IMR-90 (cell line): ENCODE measurements around the gene JRKL. TPM values are rescaled to one million over a fixed set of nuclear protein-coding genes. Genes with fewer than 3 reads are reported as not detected.

ENCODE experiments used
- ATAC-seq: fragments of 200-7000 bp; cut with Tn5 transposase; 2 replicates; pipeline ENCODE4 v1.9.1; 2020; ENCODE audit warnings: low read depth, mild to moderate bottlenecking, moderate library complexity
- BruUV-seq: library from RNA; stranded (reverse); fragments of 400-500 nt; replicated peaks from 2 replicates; lab custom pipeline; 2021; lab: Mats Ljungman, UMichigan
- CTCF ChIA-PET: fragments of 300-600 bp; formaldehyde crosslinking; extraction: SDS; loops from one replicate; lab custom pipeline; 2021; ENCODE audit warnings: antibody characterized with exemption; lab: Yijun Ruan, JAX
- POLR2A ChIA-PET: fragments of 300-600 bp; sonication (Branson Sonifier 250); formaldehyde crosslinking; loops from one replicate; lab custom pipeline; 2022; ENCODE audit warnings: antibody characterized with exemption; ENCODE audit not compliant: unreplicated experiment; lab: Charles Lee
- DNase-seq: peaks from one replicate; pipeline ENCODE4 v3.0.0; 2013
- H2AFZ ChIP-seq: replicated peaks from 2 replicates; pipeline ENCODE3; 2013; ENCODE audit warnings: low read length, mild to moderate bottlenecking; ENCODE audit not compliant: poor library complexity
- H2AK5ac ChIP-seq: 2 replicates; pipeline ENCODE4 v1.6.1; 2013; ENCODE audit warnings: low read depth, low read length, inconsistent platforms
- H2AK9ac ChIP-seq: replicated peaks from 2 replicates; pipeline ENCODE3; 2013; ENCODE audit warnings: mild to moderate bottlenecking, low read depth, low read length, moderate library complexity; ENCODE audit not compliant: poor library complexity
- H2BK120ac ChIP-seq: 2 replicates; pipeline ENCODE4 v1.6.1; 2013; ENCODE audit warnings: low read depth, low read length, inconsistent platforms
- H2BK15ac ChIP-seq: 3 replicates; pipeline ENCODE4 v1.6.1; 2013; ENCODE audit warnings: low read depth, low read length, inconsistent platforms
- H2BK20ac ChIP-seq: 2 replicates; pipeline ENCODE4 v1.6.1; 2013; ENCODE audit warnings: low read depth, mild to moderate bottlenecking, inconsistent platforms, low read length, moderate library complexity
- H2BK5ac ChIP-seq: 2 replicates; pipeline ENCODE4 v1.6.1; 2013; ENCODE audit warnings: mild to moderate bottlenecking, low read depth, low read length, inconsistent platforms; ENCODE audit not compliant: poor library complexity, severe bottlenecking
- H3K14ac ChIP-seq: replicated peaks from 2 replicates; pipeline ENCODE4 v1.6.1; 2013; ENCODE audit warnings: low read depth, low read length, inconsistent platforms
- H3K18ac ChIP-seq: 2 replicates; pipeline ENCODE4 v1.6.1; 2013; ENCODE audit warnings: low read depth, low read length, control low read depth
- H3K23ac ChIP-seq: 2 replicates; pipeline ENCODE4 v1.6.1; 2013; ENCODE audit warnings: low read depth, low read length, inconsistent platforms
- H3K27ac ChIP-seq: 2 replicates; pipeline ENCODE4 v1.5.1; 2013; ENCODE audit warnings: mild to moderate bottlenecking, control low read depth, low read length; ENCODE audit not compliant: insufficient read depth
- H3K27me3 ChIP-seq: 2 replicates; pipeline ENCODE4 v1.6.1; 2013; ENCODE audit warnings: low read length; ENCODE audit not compliant: control insufficient read depth, insufficient read depth
- H3K36me3 ChIP-seq: 2 replicates; pipeline ENCODE4 v1.6.1; 2013; ENCODE audit warnings: low read length, mixed read lengths; ENCODE audit not compliant: control insufficient read depth, insufficient read depth
- H3K4ac ChIP-seq: 2 replicates; pipeline ENCODE4 v1.6.1; 2013; ENCODE audit warnings: low read depth, low read length, inconsistent platforms
- H3K4me1 ChIP-seq: 2 replicates; pipeline ENCODE4 v1.6.1; 2013; ENCODE audit warnings: low read length, mixed read lengths; ENCODE audit not compliant: control insufficient read depth, insufficient read depth
- H3K4me2 ChIP-seq: 2 replicates; pipeline ENCODE4 v1.6.1; 2013; ENCODE audit warnings: low read depth, mild to moderate bottlenecking, control low read depth, low read length, moderate library complexity
- H3K4me3 ChIP-seq: 2 replicates; pipeline ENCODE4 v1.5.1; 2013; ENCODE audit warnings: low read depth, mild to moderate bottlenecking, control low read depth, low read length, moderate library complexity; ENCODE audit not compliant: insufficient read depth
- H3K56ac ChIP-seq: 2 replicates; pipeline ENCODE4 v1.6.1; 2013; ENCODE audit warnings: low read length, inconsistent platforms; ENCODE audit not compliant: insufficient read depth; ENCODE audit errors: extremely low read depth
- H3K79me1 ChIP-seq, 2 experiments: 2 replicates each; pipeline ENCODE4 v1.6.1; 2013; ENCODE audit warnings: low read length in 2 of 2, inconsistent platforms in 1 of 2, low read depth in 1 of 2
- H3K9ac ChIP-seq: 2 replicates; pipeline ENCODE4 v1.6.1; 2013; ENCODE audit warnings: low read depth, low read length, control low read depth
- H3K9me1 ChIP-seq: 2 replicates; pipeline ENCODE4 v1.6.1; 2013; ENCODE audit warnings: low read length, inconsistent platforms; ENCODE audit not compliant: insufficient read depth
- H3K9me3 ChIP-seq: 2 replicates; pipeline ENCODE4 v1.6.1; 2013; ENCODE audit warnings: low read length; ENCODE audit not compliant: control insufficient read depth, insufficient read depth
- H4K20me1 ChIP-seq: 2 replicates; pipeline ENCODE4 v1.6.1; 2013; ENCODE audit warnings: low read length, inconsistent platforms; ENCODE audit not compliant: insufficient read depth
- H4K5ac ChIP-seq: 2 replicates; pipeline ENCODE4 v1.6.1; 2013; ENCODE audit warnings: mild to moderate bottlenecking, low read depth, low read length, control low read depth
- H4K8ac ChIP-seq, 2 experiments: 2 replicates each; pipeline ENCODE4 v1.6.1; 2013; ENCODE audit warnings: low read depth in 2 of 2, low read length in 2 of 2, control low read depth in 1 of 2, inconsistent platforms in 1 of 2
- H4K91ac ChIP-seq: 2 replicates; pipeline ENCODE4 v1.6.1; 2013; ENCODE audit warnings: low read depth, low read length, inconsistent platforms; ENCODE audit not compliant: insufficient read depth
- BHLHE40 ChIP-seq: fragments of 150-350 bp; IDR thresholded peaks from 2 replicates; pipeline ENCODE4 v1.6.1; 2016; ENCODE audit warnings: mild to moderate bottlenecking, low read depth, low read length
- CEBPB ChIP-seq: IDR thresholded peaks from 2 replicates; pipeline ENCODE4 v1.6.1; 2012; ENCODE audit warnings: low read depth, low read length, improper control_type of control experiment
- CHD1 ChIP-seq: IDR thresholded peaks from 2 replicates; pipeline ENCODE4 v1.6.1; 2012; ENCODE audit warnings: low read depth, low read length, improper control_type of control experiment
- FOS ChIP-seq: fragments of 150-350 bp; IDR thresholded peaks from 2 replicates; pipeline ENCODE4 v1.6.1; 2016; ENCODE audit warnings: low read depth, low read length
- MAFK ChIP-seq: IDR thresholded peaks from 2 replicates; pipeline ENCODE4 v1.6.1; 2012; ENCODE audit warnings: low read depth, low read length, improper control_type of control experiment
- MAZ ChIP-seq: IDR thresholded peaks from 2 replicates; pipeline ENCODE4 v1.6.1; 2012; ENCODE audit warnings: low read depth, mild to moderate bottlenecking, low read length, improper control_type of control experiment, moderate library complexity, borderline replicate concordance
- MXI1 ChIP-seq: IDR thresholded peaks from 2 replicates; pipeline ENCODE4 v1.6.1; 2012; ENCODE audit warnings: low read depth, mild to moderate bottlenecking, low read length, moderate library complexity, borderline replicate concordance
- NFE2L2 ChIP-seq: fragments of 150-350 bp; IDR thresholded peaks from 2 replicates; pipeline ENCODE4 v1.6.1; 2016; ENCODE audit warnings: low read depth, mild to moderate bottlenecking, low read length
- POLR2A ChIP-seq: IDR thresholded peaks from 2 replicates; pipeline ENCODE4 v1.6.1; 2012; ENCODE audit warnings: mild to moderate bottlenecking, low read depth, low read length
- RAD21 ChIP-seq: IDR thresholded peaks from 2 replicates; pipeline ENCODE4 v1.6.1; 2012; ENCODE audit warnings: low read length, improper control_type of control experiment
- RCOR1 ChIP-seq: IDR thresholded peaks from 2 replicates; pipeline ENCODE4 v1.6.1; 2012; ENCODE audit warnings: mild to moderate bottlenecking, low read length, improper control_type of control experiment; ENCODE audit not compliant: insufficient replicate concordance
- RFX5 ChIP-seq: IDR thresholded peaks from 2 replicates; pipeline ENCODE4 v1.8.0; 2012; ENCODE audit warnings: low read depth, mild to moderate bottlenecking, low read length, moderate library complexity
- SMC3 ChIP-seq: fragments of 150-350 bp; IDR thresholded peaks from 2 replicates; pipeline ENCODE4 v1.6.1; 2016; ENCODE audit warnings: low read depth, mild to moderate bottlenecking, antibody characterized with exemption, low read length, moderate library complexity
- WGBS, 2 experiments: methylation state at CpG; one replicate each; pipeline versions ENCODE4 v1.1.5 to v1.1.7; 2013; ENCODE audit warnings: missing lambda C conversion rate in 2 of 2; ENCODE audit not compliant: insufficient read length in 1 of 2; ENCODE audit errors: extremely low coverage in 2 of 2; 5-methylcytosine and 5-hydroxymethylcytosine counted together
- dilution Hi-C: fragments of 300-500 bp; cut with HindIII; formaldehyde crosslinking; loops from one replicate; pipeline ENCODE4 v1.14.3; 2018; ENCODE audit warnings: low sequenced_read_pairs; ENCODE audit not compliant: unreplicated experiment
- in situ Hi-C: fragments of 300-500 bp; cut with MboI; formaldehyde crosslinking; loops from 3 replicates; pipeline ENCODE4 v1.14.3; 2019; ENCODE audit warnings: low sequenced_read_pairs, inconsistent platforms, mixed read lengths
- intact Hi-C: fragments of 100-400 bp; cut with micrococcal nuclease; formaldehyde crosslinking; loops from 2 replicates; pipeline ENCODE4 v1.10.0; 2022
- polyA plus RNA-seq, 3 experiments: library from polyadenylated mRNA; depleted of rRNA; stranded (reverse); fragments of >200 nt; gene quantifications; 2 replicates each; pipeline ENCODE4 v1.2.3, GENCODE V29; 2012; ENCODE audit warnings: low replicate concordance in 1 of 3
- total RNA-seq: library from RNA; depleted of rRNA; stranded (reverse); fragments of >200 nt; gene quantifications from 2 replicates; pipeline ENCODE4 v1.2.3, GENCODE V29; 2012
- TF ChIP-seq, protein P1 (sequence below): fragments of 150-350 bp; IDR thresholded peaks from 2 replicates; pipeline ENCODE4 v1.6.1; 2017; ENCODE audit warnings: mild to moderate bottlenecking, antibody characterized with exemption, low read length, low read depth
- TF ChIP-seq, protein P2 (sequence below): conservative IDR thresholded peaks from 2 replicates; pipeline ENCODE4 v1.5.1; 2012; ENCODE audit warnings: mild to moderate bottlenecking, low read depth, low read length, improper control_type of control experiment

Gene JRKL
- total and polyA plus RNA-seq, 2 of the 4 experiments (the other 2 are of a cell fraction), result 5.6 to 5.9 TPM

DNA sequence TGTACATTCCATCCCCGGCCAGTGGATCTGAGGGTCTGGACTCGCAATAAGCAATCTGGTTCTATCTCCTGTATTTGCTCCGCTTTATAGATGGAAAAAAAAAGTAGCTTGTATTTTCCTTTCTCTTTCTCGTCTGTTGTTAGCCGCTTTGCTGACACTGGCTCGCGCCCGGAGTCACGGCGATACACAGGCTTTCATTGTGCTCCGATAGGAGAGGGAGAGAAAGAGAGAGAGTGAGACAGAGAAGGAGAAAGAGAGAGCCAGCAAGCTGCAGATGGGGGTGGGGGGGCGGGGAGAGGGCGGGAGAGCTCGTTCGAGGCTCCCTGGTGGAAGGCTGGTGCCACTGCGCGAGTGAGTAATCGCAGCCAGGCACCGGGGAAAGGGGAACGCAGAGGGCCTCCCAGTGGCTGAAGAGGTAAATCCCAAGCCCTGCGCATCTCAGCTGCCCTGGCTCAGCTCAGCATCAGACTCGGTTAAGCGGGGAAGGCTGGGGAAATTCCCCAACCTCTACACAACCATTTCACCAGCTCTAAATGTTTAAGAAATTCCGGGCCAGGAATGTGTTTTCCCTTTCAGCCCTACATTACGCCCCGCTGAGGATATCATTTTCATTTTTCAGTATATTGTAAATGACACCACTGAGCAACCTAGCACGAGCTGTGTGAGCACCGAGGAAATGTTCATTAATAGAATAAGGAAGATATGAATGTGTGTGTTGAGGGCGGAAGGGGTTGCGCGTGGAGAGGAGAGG, 46.7 kb upstream of the JRKL start, which contains the start of gene MAML2:
MAML2 (minus strand) TSS at position 235 of the 751 bp plus-strand sequence. CDS start 1,300 bp downstream, outside the sequence.
- Histone ChIP-seq H3K56ac (peak within 1 kb of the TSS; percentile 95), H2BK5ac (peak within 1 kb of the TSS; percentile 92), H2AK9ac (peak within 1 kb of the TSS; percentile 80), H3K4ac (peak within 1 kb of the TSS; percentile 93), H3K27ac (peak within 1 kb of the TSS; percentile 94), H2BK120ac (peak within 1 kb of the TSS; percentile 85), H3K18ac (peak within 1 kb of the TSS; percentile 97), H3K9me3 (no peaks in the 10 kb centered on the region), H3K4me2 (peak within 1 kb of the TSS; percentile 96), H3K4me1 (peaks cover 9% of the 10 kb centered on the region), H3K27me3 (no peaks in the 10 kb centered on the region), H3K79me1 (peaks cover 17 to 48% of the 10 kb centered on the region in 2 experiments; a peak in 3 of 4 replicates), H4K5ac (peak within 1 kb of the TSS; percentile 91), H2BK15ac (peak within 1 kb of the TSS; percentile 82), H3K9ac (peak within 1 kb of the TSS; percentile 95), H3K23ac (peak within 1 kb of the TSS; percentile 95), H2BK20ac (peak within 1 kb of the TSS; percentile 86), H4K8ac (peak within 1 kb of the TSS; percentile 32 to 85), H3K9me1 (peaks cover 4% of the 10 kb centered on the region; the same call in 1 of the 2 replicates), H2AFZ (peak within 1 kb of the TSS; percentile 83), H3K14ac (peak within 1 kb of the TSS; percentile 91), H2AK5ac (peak within 1 kb of the TSS; percentile 80), H4K20me1 (peaks cover 2% of the 10 kb centered on the region; the same call in 1 of the 2 replicates), H4K91ac (peak within 1 kb of the TSS; percentile 84), H3K36me3 (peaks cover 2% of the 10 kb centered on the region; the same call in 1 of the 2 replicates), H3K4me3 (peak within 1 kb of the TSS; percentile 92)
- dilution Hi-C loops (no loop called here), in situ Hi-C loops (loop anchor here (5.0 kb wide), 2 partner anchors 181 to 291 kb away; no protein-coding TSS in a partner anchor), intact Hi-C loops (loop anchor here (1.0 to 5.0 kb wide), 9 partner anchors 36 to 552 kb away; partner anchors contain the start of genes CEP57 and MTMR2)
- DNase-seq, result peak; percentile 94
- no TSS peak for BruUV-seq
- POLR2A ChIA-PET, result interaction anchor here (0.7 to 1.0 kb wide), 2 partner anchors 188 to 287 kb away, joined by 3 read pairs; no protein-coding TSS in a partner anchor
- WGBS, 2 experiments, result 100% methylated on average over 3 of the region's 31 CpGs; no CpG with 5 or more reads in 1 of the 2 experiments
- peak; percentile 88 for ATAC-seq
- CTCF ChIA-PET, result interaction anchor here (0.5 to 5.1 kb wide), 58 partner anchors 9 to 564 kb away, joined by 3 to 34 read pairs (median 5); partner anchors contain the start of genes CCDC82 and JRKL
- TF ChIP-seq, protein P1, sequence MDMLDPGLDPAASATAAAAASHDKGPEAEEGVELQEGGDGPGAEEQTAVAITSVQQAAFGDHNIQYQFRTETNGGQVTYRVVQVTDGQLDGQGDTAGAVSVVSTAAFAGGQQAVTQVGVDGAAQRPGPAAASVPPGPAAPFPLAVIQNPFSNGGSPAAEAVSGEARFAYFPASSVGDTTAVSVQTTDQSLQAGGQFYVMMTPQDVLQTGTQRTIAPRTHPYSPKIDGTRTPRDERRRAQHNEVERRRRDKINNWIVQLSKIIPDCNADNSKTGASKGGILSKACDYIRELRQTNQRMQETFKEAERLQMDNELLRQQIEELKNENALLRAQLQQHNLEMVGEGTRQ, result no peak
- TF ChIP-seq MAZ, result peak; percentile 43; the same call in 1 of the 2 replicates
- no peak for TF ChIP-seq RCOR1
- 0 out of 2 replicates have a peak, but pooled peaks have one; percentile 7 for TF ChIP-seq BHLHE40
- TF ChIP-seq MXI1, result 0 out of 2 replicates have a peak, but pooled peaks have one; percentile 10
- TF ChIP-seq RAD21, result peak; percentile 95
- TF ChIP-seq CEBPB, result 0 out of 2 replicates have a peak, but pooled peaks have one; percentile 8
- TF ChIP-seq FOS, result peak; percentile 26; the same call in 1 of the 2 replicates
- TF ChIP-seq MAFK, result no peak
- TF ChIP-seq, protein P2, sequence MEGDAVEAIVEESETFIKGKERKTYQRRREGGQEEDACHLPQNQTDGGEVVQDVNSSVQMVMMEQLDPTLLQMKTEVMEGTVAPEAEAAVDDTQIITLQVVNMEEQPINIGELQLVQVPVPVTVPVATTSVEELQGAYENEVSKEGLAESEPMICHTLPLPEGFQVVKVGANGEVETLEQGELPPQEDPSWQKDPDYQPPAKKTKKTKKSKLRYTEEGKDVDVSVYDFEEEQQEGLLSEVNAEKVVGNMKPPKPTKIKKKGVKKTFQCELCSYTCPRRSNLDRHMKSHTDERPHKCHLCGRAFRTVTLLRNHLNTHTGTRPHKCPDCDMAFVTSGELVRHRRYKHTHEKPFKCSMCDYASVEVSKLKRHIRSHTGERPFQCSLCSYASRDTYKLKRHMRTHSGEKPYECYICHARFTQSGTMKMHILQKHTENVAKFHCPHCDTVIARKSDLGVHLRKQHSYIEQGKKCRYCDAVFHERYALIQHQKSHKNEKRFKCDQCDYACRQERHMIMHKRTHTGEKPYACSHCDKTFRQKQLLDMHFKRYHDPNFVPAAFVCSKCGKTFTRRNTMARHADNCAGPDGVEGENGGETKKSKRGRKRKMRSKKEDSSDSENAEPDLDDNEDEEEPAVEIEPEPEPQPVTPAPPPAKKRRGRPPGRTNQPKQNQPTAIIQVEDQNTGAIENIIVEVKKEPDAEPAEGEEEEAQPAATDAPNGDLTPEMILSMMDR, result peak; percentile 99
- TF ChIP-seq NFE2L2, result no peak; the same call in 1 of the 2 replicates
- peak; percentile 73 for TF ChIP-seq POLR2A
- peak; percentile 92 for TF ChIP-seq SMC3
- no peak for TF ChIP-seq RFX5
- no peak for TF ChIP-seq CHD1
